Measurements from ENCODE around the gene ADD1.
A peak's percentile ranks its signal among the peaks of the same experiment; 100 is the strongest.

ADD1 gene

DNA sequence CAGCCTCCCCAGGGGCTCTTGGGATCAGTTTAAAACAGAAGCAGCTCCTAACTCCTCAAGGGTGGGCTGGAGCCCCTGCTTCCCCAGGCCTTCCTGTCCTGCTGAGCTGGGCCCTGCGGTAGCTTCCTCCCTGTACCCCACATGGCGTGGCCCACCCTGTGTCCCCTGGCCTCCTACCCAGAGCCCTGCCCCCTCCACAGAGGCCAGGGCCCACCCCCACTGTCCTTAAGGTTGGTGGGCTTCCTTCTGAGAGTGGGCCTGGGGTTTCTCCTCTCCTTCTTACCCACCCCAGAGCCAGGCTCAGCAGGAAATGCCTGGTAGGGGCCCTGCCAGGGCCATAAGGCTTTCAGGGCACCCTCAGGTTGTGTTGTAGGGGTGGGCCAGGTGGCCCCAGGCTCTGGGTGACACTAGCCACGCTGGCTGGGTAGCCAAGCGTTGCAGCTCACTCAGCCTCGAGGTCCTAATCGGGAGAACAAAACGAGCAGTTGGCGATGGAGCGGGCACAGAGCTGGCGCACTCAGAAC, 39.1 kb upstream of the ADD1 start:
- no peak for DNase-seq (ENCODE audit: insufficient read length, low spot score)
- FAIRE-seq = no peak

DNA sequence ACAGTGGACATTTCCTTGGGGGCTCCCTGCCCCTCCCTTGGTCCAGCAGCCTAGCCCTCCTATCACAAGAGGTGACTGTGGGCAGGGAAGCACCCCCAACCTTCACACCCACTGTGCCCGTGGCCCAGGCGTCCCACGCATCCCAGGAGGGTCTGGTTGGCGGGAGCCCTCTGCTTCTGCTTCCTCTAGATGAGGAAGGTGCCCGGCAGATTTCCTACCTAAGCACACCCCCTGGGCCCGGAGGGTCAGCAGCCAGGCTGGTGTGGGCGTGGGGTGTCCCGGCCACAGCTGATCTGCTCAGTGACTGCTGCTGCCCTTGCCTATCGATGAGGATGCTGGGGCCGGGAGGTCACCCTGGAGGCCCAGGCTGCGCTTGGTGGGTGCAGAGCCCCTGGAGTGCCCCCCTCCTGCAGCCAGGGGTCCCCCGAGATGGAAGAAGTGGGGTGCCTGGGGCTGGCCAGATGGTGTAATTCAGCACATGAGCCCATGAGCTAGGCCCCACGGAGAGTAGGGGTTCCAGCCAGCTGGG, 38.6 kb upstream of the ADD1 start:
- FAIRE-seq = peak; percentile 23

DNA sequence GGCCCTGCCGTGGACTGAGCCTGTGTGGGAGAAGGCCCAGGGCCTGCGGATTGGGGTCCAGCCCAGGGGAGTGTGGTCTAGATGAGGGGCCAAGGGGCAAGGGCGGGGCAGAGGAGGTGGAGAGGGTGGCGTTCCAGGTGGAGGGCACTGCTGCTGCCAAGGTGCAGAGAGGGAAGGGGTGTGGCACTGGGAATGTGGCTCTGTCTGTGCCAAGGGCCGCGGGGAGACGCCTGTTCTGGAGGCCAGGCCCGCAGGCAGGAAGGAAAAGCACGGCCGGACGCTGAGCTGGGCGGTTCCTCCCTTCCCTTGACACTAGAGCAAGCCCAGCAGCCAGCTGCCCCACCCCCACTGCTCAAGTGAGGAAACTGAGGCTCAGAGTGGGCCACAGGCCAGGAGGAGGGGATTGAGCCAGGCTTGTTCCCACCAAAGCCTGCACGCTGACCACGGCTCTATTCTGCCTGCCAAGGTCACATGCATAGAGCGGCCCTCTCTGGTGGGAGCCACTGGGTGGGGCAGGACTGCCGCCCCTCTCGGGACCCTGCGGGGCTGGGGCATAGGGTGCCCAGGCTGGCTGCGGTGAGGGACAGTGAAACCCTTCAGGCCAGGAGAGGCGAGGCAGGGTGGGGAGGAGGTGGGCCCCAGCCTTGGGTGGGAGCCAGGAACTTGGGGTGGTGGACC, 37.8 kb upstream of the ADD1 start:
- FAIRE-seq = peak; percentile 64
- DNase-seq (ENCODE audit: insufficient read length, low spot score) = no peak

More for the DNA sequence above, 38.6 kb upstream of the ADD1 start:
- DNase-seq (ENCODE audit: insufficient read length, low spot score) = no peak

DNA sequence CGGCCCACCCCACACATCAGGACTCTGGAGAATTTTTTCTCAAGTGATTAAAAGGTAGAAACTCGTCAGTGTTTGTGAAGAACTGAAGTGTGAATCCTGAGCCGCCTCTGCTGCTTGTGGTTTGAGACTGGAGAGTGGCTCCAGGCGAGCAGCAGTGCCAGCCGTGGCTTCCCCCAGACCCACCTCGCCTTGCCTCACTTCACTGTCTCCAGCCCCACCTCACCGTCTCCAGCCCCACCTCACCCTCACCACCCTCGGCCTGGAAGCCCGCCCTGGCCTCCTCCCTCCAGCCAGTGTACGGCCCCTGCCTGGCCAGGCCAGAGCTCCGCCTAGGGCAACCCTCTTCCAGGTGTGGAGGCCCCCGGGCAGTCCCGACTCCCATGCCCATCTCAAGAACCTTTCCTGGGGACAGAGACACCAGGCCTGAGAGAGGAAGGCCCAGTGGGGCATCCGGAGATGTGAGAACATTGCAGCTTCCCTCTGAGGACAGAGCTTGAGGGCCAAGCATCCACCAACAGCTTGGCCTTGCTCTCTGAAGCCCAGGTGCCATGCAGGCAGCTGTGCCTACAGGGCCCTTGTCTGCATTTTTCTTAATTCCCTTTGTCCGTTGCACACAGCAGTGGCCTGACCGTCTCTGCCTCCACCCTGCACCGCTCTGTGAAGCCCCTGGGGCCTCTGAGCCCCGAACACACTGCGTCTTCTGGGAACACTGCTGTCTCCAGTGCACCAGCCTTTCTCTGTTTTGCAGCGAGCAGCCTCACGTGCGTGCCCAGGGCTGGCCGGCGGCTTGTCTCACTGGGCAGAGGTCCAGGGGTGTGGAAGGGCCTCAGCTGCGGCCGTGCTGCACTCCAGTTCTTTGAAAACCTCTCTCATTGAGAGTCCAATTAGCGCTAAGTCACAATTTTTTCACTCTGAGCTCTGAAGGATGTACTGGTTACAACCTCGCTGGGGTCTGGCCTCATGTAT, 37.0 kb upstream of the ADD1 start:
- DNase-seq (ENCODE audit: insufficient read length, low spot score) (no peak), FAIRE-seq (peak; percentile 81)

DNA sequence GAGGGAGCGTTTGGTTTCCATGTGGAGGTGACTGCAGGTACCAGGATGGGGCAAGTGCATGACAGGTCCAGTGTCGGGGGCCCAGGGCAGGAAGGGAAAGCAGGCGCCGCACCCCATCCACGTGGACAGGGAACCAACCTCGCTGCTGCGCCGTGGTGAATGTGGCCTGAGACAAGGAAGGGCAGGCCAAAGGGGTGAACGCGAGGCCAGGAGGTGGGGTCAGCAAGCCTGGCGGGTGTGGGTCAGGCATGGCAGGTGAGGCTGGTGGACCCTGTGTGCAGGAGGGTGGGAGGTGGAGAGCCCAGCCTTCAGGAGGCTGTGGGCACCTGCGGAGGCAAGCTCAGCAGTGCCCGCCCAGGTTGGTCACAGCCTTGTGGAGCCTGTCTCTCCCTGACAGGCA, 36.1 kb upstream of the ADD1 start:
- DNase-seq (ENCODE audit: insufficient read length, low spot score) (no peak), FAIRE-seq (no peak)

DNA sequence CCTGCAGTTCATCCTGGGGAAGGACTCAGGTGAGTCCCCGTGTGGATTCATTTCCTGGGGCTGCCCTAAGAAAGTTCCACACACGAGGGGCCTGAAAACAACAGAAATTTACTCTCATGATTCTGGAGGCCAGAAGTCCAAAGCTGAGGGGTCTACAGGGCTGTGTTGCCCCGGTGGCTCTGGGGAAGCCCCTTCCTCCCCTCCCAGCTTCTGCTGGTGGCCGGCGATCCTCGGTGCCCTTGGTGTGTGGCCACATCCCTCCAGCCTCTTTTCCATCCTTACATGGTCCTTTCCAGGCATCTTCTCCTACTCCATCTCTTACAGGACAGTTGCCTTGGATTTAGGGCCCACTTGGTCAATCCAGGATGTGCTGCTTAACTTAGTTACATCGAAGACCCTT, 35.6 kb upstream of the ADD1 start:
- DNase-seq (ENCODE audit: insufficient read length, low spot score) (no peak), FAIRE-seq (no peak)

DNA sequence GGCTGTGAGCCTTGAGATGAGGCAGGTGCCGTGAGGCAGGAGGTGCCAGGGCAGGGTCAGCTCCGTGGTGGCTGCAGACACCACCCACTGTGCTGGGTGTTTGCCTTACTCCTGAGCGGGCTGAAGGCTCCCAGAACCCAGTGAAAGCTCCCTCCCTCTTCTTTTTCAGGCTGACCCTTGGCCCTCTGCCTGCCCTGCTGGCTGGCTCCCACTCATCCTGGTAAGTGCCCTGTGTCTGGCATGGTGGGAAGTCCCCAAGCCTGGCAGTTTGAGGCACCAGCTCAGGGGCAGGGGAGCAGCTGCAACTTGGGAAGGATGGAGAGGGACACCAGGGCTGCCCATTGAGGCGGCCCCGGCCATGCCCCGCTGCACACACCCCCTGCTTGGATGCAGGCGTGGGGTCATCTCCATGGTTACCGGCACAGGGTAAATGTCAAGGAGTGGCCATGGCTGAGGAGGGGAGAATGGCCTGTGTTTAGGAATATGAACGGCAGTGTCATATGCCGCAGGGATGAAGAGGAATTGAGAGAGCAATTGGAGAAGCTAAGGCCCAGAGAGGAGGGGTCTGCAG, 33.9 kb upstream of the ADD1 start:
- no peak for FAIRE-seq

DNA sequence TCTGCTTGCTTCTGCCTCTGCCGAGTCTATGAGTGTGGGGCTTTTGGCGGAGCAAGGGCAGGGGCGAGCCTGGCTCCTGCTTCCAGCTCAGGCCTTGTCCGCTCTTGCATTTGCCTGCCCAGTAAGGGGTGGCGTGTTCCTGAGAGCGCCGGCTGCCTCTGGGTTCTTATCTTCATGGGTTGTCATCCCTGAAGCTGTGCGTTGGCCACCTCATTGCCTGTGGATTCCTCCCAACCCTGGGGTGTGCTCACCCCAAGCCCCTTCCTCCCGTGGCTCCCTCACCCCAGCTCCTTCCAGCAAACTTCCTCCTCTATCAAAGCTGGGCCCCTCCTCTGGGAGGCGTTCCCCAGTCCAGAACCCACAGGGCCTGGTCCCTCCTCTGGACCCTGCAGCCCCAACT, 33.3 kb upstream of the ADD1 start:
- FAIRE-seq (no peak), DNase-seq (ENCODE audit: insufficient read length, low spot score) (no peak)

More for the DNA sequence above, 33.9 kb upstream of the ADD1 start:
- DNase-seq (ENCODE audit: insufficient read length, low spot score) = no peak

DNA sequence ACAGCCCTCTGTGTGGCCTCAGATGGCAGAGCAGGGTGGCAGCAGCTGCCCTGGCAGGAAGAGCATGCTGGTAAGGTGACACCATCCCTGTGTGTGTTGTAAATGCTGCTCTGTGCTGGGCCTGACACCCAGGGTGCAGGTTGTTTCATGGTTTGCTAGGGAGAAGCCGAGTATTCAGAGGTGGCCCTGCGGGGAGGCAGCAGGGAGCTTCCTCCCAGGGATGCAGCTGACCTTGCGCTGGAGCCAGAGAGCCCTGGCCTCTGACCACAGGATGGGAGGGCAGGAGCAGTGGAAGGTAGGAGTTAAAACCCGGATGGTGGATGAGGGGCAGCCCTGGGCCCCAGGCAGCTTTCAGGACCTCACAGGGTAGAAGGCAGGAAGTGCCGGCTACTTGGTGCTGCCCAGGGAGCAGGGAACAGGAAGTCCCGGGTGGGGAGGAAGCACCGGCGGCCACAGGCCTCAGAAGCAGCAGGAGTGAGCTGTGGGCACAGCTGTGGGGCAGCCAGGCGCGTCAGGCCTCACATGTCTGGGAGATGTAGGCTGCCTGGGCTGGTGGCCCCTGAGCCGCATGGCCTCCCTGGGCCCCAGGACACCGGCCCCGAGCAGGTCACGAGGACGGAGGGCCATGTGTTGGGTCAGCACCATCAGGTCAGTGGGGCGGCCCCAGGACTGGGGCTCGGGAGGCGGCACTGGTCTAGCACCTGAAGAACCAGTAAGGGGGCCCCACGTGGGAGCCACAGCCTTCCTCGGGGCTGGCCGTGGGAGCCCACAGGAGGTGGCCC, 31.6 kb upstream of the ADD1 start:
- peak; percentile 88 for DNase-seq (ENCODE audit: insufficient read length, low spot score)
- peak; percentile 98 for FAIRE-seq

DNA sequence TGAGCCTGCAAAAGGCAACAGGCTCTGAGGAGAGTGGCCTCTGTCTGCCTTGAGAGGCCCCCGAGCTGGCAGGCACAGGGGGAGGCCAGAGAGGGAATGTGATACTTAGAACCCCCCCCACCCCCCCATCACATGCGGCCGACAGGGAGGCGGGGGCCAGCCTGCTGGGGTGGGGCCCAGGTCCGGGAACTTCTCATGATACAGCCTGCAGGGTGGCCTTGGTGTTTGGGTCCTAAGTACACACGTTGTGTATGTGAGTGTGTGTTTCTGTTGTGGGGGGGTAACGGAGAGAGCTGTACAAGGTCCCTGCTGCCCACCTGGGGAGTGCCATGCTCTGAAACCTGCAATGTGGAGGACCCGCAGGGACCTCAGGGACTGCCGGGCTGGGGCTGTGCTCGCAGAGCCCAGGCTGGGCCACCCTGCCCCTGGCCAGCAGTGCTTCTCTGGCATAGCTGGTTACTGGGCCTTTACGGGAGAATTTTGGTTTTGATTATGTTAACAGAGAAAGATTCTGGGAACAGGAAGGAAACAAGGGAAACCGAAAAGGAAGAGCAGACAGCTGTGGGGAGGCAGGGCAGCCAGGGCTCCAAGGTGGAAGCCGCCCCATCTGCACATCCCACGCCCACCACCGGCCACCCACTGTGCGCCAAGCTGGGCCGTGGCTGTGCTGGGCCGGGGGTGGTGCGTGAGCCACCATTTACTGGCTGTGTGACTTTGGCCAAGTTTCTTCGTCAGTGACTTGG, 30.9 kb upstream of the ADD1 start:
- peak; percentile 84 for FAIRE-seq
- no peak for DNase-seq (ENCODE audit: insufficient read length, low spot score)

DNA sequence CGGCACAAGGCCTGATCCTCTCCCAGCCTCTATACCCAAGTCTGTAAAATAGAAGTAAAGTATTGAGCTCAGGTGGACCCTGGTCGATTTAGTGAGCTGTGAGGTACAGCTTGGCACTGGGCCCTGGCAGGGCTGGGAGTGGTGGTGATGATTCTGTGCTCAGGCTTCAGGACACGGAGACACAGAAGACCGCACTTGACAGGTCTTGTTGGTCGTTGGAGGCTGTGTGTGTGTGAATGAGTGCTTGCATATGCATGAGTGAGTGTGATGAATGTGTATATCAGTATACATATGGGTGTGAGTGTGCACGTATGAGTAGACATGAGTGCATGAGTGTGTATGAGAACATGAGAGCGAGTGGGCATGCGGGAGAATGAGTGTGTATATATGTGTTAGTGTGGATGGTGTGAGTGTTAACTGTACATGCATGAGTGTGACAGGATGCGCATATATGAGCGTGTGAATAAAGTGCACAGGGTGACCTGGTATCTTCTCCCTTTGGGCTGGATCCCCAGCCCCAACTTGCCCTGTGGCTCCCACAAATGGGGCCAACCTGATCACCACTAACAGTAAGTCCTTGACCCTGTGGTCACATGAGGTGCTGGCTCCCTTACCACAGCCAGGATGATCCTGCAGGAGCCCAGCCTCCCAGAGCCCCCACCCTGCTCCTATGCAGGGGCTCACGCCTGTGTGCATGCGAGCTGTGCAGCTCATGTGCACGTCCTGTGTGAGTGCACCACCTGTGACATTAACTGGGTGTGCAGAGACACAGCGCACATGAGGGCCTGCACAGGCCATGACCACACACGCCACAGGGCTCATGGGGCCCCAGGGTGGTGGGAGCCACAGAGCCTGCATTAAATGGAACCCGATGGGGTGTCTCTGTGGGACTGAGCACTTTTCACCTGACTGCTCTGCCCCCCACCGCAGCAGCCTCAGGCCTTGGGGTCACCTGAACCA, 29.9 kb upstream of the ADD1 start:
- peak; percentile 4 for FAIRE-seq

DNA sequence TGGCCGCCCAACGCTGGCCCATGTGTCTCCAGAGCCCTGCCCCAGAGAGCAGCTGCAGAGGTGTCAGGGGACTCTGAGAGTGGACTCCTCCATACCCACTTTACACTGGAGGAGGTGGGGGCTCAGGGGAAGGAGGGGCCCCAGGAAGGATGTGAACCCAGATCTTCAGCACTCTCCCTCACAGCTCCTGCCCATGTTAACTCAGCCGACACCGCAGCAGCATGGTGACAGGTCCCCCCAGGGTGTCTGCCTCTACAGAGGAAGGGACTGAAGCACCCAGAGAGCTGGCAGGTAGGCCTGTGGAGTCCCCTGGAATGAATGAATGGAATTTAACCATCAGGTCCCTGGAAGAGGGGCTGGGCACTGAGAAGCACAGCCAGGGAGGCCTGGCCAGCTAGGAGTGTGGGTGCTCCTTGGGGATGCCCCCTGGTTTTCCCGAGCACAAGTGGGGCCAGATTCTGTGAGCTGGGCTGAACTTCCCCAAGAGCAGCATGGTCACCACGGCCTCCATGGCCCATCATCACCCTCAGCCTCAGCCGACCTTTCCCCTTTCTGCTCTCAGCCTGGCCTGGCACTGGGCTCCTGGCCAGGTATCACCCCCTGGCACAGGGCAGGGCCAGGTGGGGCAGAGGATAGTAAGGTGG, 28.9 kb upstream of the ADD1 start:
- DNase-seq (ENCODE audit: insufficient read length, low spot score) (no peak), FAIRE-seq (no peak)

More for the DNA sequence above, 29.9 kb upstream of the ADD1 start:
- DNase-seq (ENCODE audit: insufficient read length, low spot score) = no peak

DNA sequence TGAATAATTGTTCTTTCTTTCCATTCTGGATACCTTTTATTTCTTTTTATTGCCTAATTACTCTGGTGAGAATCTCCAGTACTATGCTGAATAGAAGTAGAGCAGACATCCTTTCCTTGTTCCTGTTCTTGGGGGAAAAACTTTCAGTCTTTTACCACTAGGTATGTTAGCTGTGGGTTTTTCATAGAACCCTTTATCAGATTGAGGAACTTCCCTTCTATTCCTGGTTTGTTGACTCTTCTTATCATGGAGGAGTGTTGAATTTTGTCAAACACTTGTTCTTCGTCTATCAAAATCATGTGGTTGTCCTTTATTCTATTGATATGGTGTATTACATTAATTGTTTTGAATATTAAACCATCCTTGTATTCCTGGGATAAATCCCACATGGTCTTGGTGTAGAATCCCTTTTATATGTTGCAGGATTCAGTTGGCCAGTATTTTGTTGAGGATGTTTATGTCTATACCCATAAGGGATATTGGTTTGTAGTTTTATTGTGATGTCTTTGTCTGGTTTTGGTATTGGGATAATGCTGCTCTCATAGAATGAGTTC, 27.2 kb upstream of the ADD1 start:
- FAIRE-seq (peak; percentile 14), DNase-seq (ENCODE audit: insufficient read length, low spot score) (no peak)

DNA sequence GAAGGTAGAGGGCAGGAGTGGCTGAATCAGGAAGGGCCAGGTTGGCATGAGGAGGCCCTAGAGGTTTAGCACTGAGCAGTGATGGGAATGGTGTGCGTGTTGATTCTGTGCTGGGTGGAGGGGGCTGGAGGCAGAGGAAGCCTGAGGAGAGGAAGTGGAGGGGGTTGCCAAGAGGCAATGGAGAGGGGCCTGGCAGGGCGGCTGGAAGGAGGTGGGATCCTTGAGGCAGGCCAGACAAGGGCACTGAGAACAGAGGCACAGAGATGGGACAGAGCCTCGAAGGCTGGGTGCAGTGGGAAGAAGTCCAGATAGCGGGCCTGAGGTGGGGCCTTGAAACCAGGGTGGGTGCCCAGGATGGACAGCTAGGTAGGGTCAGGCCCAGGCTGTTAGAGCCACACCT, 26.5 kb upstream of the ADD1 start:
- no peak for FAIRE-seq
- no peak for DNase-seq (ENCODE audit: insufficient read length, low spot score)

DNA sequence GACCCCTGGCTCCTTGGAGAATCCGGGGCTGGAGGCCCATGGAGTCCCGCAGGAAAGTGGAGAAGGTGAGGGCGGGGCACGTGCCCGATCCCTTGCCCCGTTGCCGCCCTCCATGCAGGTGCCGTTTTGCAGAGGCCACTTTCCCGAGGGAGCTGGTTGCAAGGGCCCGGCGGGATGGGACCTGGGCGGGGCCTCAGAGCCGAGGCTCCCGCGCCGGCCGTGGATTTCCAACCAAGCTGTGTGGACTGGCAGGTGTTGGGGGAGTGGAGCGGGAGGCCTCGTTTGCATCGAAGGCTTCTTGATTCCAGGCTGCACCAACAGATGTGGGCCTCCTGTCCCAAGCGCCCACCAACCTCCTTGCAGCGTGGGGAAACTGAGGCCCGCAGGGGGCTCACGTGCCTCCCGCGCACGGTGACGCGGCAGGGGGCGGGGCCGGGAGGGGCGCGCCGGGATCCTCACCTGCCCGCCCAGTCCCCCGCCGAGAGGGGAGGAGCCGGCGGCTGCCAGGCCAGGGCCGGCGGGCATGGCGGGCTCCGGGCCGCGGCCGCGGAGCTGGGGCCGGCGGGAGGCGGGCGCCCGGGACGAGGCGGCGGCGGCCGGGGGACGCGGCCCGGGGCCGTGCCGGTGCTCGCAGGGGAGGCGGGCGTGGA, 25.8 kb upstream of the ADD1 start:
- no peak for FAIRE-seq
- DNase-seq (ENCODE audit: insufficient read length, low spot score) = peak; percentile 77

DNA sequence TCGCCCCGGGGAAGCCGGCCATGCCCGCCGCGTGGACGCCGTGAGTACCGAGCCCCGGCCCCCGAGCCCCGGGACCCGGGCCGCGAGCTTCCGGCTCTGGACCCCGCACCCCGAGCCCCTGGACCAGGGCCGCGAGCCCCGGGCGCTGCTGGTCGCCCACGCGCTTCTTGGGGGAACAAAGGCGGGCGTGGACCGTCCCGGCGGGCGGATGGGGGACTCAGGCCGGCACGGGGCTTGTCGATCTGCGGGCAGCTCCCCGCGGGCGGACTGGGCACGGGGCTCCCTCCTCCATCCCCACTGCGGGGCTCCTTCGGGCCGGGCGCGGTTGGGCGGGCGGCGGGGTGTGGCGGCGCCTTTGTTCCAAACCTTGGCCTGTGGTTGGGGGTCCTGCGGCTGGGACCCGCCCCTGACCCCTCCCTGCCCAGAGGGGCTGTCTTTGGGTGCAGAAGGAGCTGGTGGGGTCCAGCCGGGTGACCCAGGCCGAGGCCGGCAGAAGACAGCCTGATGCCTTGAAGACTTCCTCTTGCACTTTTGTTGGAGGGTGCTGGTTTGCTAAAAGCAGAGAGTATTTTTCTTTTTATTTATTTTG, 25.2 kb upstream of the ADD1 start:
- DNase-seq (ENCODE audit: insufficient read length, low spot score) (no peak), FAIRE-seq (no peak)

Data from GM19239 (cell line).